Thyroid gland (tissue), 4 donors: ENCODE measurements around the gene NAV2.

Source experiments
- POLR2A ChIP-seq, 2 donors: fragments of 450-650 bp; IDR thresholded peaks; one replicate each; pipeline ENCODE4 v1.6.1; 2017; ENCODE audit warnings: antibody characterized with exemption in 2 of 2, mild to moderate bottlenecking in 2 of 2, moderate library complexity in 1 of 2
- TF ChIP-seq, protein P1 (sequence below), 6 experiments: fragments of 200-600 bp in 3 of 6; fragments of 450-650 bp in 3 of 6; sonication (generic) in 3 of 6; IDR thresholded peaks; one replicate each; pipeline ENCODE4 v1.5.1; 2016 to 2019; ENCODE audit warnings: antibody characterized with exemption in 6 of 6, mild to moderate bottlenecking in 2 of 6, inconsistent platforms in 1 of 6, moderate library complexity in 1 of 6

DNA sequence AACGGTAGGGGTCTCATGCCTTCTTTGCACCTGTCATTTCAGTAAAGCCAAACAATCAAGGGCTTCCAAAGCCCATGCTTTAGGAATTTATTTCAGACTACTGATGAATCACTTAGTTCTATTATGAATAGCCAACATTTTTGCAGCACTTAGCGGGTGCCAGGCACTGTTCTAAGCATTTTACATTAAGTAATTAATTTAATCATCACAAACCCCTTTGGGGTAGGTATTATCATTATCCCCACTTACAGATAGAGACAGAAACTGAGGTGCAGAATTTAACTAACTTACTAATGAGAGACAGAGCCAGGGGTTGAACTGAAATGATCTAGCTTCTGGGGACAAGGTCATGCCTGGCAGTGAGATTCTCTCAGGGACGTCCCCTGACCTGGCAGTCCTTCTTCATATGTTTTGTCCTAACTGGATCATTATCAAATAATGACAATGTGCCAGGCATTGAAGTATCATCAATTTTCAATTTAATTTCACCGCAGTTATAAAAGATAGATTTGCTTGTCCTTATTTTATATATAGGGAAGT lies 31.7 kb upstream of the NAV2 start:
- TF ChIP-seq POLR2A (IDR thresholded peaks at IDR 0.05) = no peak
- TF ChIP-seq, protein P1, sequence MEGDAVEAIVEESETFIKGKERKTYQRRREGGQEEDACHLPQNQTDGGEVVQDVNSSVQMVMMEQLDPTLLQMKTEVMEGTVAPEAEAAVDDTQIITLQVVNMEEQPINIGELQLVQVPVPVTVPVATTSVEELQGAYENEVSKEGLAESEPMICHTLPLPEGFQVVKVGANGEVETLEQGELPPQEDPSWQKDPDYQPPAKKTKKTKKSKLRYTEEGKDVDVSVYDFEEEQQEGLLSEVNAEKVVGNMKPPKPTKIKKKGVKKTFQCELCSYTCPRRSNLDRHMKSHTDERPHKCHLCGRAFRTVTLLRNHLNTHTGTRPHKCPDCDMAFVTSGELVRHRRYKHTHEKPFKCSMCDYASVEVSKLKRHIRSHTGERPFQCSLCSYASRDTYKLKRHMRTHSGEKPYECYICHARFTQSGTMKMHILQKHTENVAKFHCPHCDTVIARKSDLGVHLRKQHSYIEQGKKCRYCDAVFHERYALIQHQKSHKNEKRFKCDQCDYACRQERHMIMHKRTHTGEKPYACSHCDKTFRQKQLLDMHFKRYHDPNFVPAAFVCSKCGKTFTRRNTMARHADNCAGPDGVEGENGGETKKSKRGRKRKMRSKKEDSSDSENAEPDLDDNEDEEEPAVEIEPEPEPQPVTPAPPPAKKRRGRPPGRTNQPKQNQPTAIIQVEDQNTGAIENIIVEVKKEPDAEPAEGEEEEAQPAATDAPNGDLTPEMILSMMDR (IDR thresholded peaks at IDR 0.05) = no peak
